Esophagus muscularis mucosa (tissue), 4 donors: Measurements from ENCODE around the gene SDK2. TPM values are rescaled to one million over a fixed set of nuclear protein-coding genes. Genes with fewer than 3 reads are reported as not detected.

Source experiments
- DNase-seq: peaks from one replicate; pipeline ENCODE4 v3.0.0-alpha.2; 2017; ENCODE audit errors: extremely low spot score
- H3K27ac ChIP-seq, 4 donors: fragments of 200-600 bp; sonication (generic); replicated peaks in 1 of 4; 1 replicate in 3 of 4; 2 replicates in 1 of 4; pipeline ENCODE4 v1.5.1; 2016 to 2019; ENCODE audit warnings: mild to moderate bottlenecking in 1 of 4
- H3K27me3 ChIP-seq, 4 donors: fragments of 200-600 bp; sonication (generic); one replicate each; pipeline versions ENCODE4 v1.5.1 to v1.6.0; 2016 to 2019
- H3K36me3 ChIP-seq, 4 donors: fragments of 200-600 bp; sonication (generic); one replicate each; pipeline ENCODE4 v1.5.1; 2016 to 2019
- H3K4me1 ChIP-seq, 4 donors: fragments of 200-600 bp; sonication (generic); one replicate each; pipeline ENCODE4 v1.5.1; 2016 to 2019
- H3K4me3 ChIP-seq, 4 donors: fragments of 200-600 bp; sonication (generic); 1 replicate in 2 of 4; 2 replicates in 2 of 4; pipeline ENCODE4 v1.5.1; 2016 to 2019; ENCODE audit warnings: mild to moderate bottlenecking in 4 of 4, moderate library complexity in 1 of 4
- H3K9me3 ChIP-seq, 4 donors: fragments of 200-600 bp; sonication (generic); 1 replicate in 3 of 4; 2 replicates in 1 of 4; pipeline ENCODE4 v1.5.1; 2016 to 2019
- CTCF ChIP-seq, 3 experiments: fragments of 200-600 bp in 2 of 3; fragments of 450-650 bp in 1 of 3; sonication (generic) in 2 of 3; IDR thresholded peaks; one replicate each; pipeline ENCODE4 v1.5.1; 2017 to 2019; ENCODE audit warnings: antibody characterized with exemption in 3 of 3, mild to moderate bottlenecking in 2 of 3, moderate library complexity in 1 of 3
- EP300 ChIP-seq: sonication (generic); formaldehyde crosslinking; IDR thresholded peaks from one replicate; pipeline ENCODE4 v1.6.1; 2017; ENCODE audit warnings: antibody characterized with exemption
- POLR2A ChIP-seq: fragments of 450-650 bp; IDR thresholded peaks from one replicate; pipeline ENCODE4 v1.6.1; 2017; ENCODE audit warnings: antibody characterized with exemption, moderate library complexity, mild to moderate bottlenecking, low read depth
- POLR2AphosphoS5 ChIP-seq, 2 donors: sonication (generic); formaldehyde crosslinking; IDR thresholded peaks; one replicate each; pipeline ENCODE4 v1.6.1; 2017; ENCODE audit warnings: antibody characterized with exemption in 2 of 2
- WGBS: methylation state at CpG from one replicate; pipeline ENCODE4 v1.1.5; 2018; 5-methylcytosine and 5-hydroxymethylcytosine counted together
- intact Hi-C: fragments of 100-400 bp; cut with DNase I; formaldehyde crosslinking; loops from one replicate; pipeline ENCODE4 v1.15.1; 2023
- total RNA-seq, 4 donors: library from RNA; depleted of rRNA; stranded (reverse); fragments of >200 nt; gene quantifications; one replicate each; pipeline versions ENCODE4 v1.1.0 to v1.2.1, GENCODE V29; 2016

SDK2 gene
- total RNA-seq, 4 donors from 2014 or later, result 0.42 to 2.0 (median 1.2) TPM

GRCh38 chr17:73623818-73624217 is 20.4 kb downstream of the SDK2 start:
- intact Hi-C loops, result no loop called here
- no peak for DNase-seq
- Histone ChIP-seq H3K27me3 (peaks cover 0 to 5% (median 0%) of the 10 kb centered on the region in 4 donors), H3K4me3 (no peak overlapping the region), H3K27ac (no peak overlapping the region), H3K4me1 (no peaks in the 10 kb centered on the region), H3K9me3 (peaks cover 0 to 13% (median 0%) of the 10 kb centered on the region in 4 donors), H3K36me3 (no peaks in the 10 kb centered on the region)
- TF ChIP-seq CTCF (IDR thresholded peaks at IDR 0.05) (no peak), POLR2A (no peak), EP300 (no peak), POLR2AphosphoS5 (IDR thresholded peaks at IDR 0.05) (no peak)
- WGBS, result 60% methylated on average over 3 of the region's 3 CpGs

- 88% methylated on average over 2 of the region's 2 CpGs for WGBS
- Histone ChIP-seq H3K27ac (no peak overlapping the region), H3K36me3 (no peaks in the 10 kb centered on the region), H3K4me1 (no peaks in the 10 kb centered on the region), H3K9me3 (peaks cover 0 to 13% (median 0%) of the 10 kb centered on the region in 4 donors), H3K4me3 (no peak overlapping the region), H3K27me3 (no peaks in the 10 kb centered on the region)
- intact Hi-C loops, result no loop called here
- TF ChIP-seq POLR2AphosphoS5 (IDR thresholded peaks at IDR 0.05), result no peak
- no peak for TF ChIP-seq POLR2A
- no peak for TF ChIP-seq CTCF (IDR thresholded peaks at IDR 0.05)
- no peak for DNase-seq
Observed at GRCh38 chr17:73623247-73623646, 21.0 kb downstream of the SDK2 start.

- TF ChIP-seq CTCF (IDR thresholded peaks at IDR 0.05), result no peak
- no peak for TF ChIP-seq POLR2A
- no peak for TF ChIP-seq POLR2AphosphoS5 (IDR thresholded peaks at IDR 0.05)
- no peak for TF ChIP-seq EP300
- H3K27me3 ChIP-seq, result peaks cover 0 to 7% (median 0%) of the 10 kb centered on the region in 4 donors
- H3K4me1 ChIP-seq, result no peaks in the 10 kb centered on the region
- peaks cover 0 to 13% (median 0%) of the 10 kb centered on the region in 4 donors for H3K9me3 ChIP-seq
- no peak for DNase-seq
- intact Hi-C loops, result no loop called here
- H3K4me3 ChIP-seq, result no peak overlapping the region
- H3K27ac ChIP-seq, result no peak overlapping the region
- no peaks in the 10 kb centered on the region for H3K36me3 ChIP-seq
- WGBS, result 93% methylated on average over 3 of the region's 3 CpGs
Observed at GRCh38 chr17:73622381-73622780, 21.9 kb downstream of the SDK2 start.

- no peak for DNase-seq
- Histone ChIP-seq H3K4me1 (no peaks in the 10 kb centered on the region), H3K27ac (no peak overlapping the region), H3K36me3 (no peaks in the 10 kb centered on the region), H3K9me3 (peaks cover 0 to 13% (median 0%) of the 10 kb centered on the region in 4 donors), H3K27me3 (peaks cover 0 to 14% (median 0%) of the 10 kb centered on the region in 4 donors), H3K4me3 (no peak overlapping the region)
- WGBS, result 79% methylated on average over 2 of the region's 2 CpGs
- intact Hi-C loops, result no loop called here
- no peak for TF ChIP-seq EP300
- TF ChIP-seq CTCF (IDR thresholded peaks at IDR 0.05), result no peak
- TF ChIP-seq POLR2A, result no peak
- no peak for TF ChIP-seq POLR2AphosphoS5 (IDR thresholded peaks at IDR 0.05)
Observed at GRCh38 chr17:73621685-73622084, 22.6 kb downstream of the SDK2 start.

GRCh38 chr17:73620414-73620813 is 23.8 kb downstream of the SDK2 start:
- 80% methylated on average over 3 of the region's 3 CpGs for WGBS
- Histone ChIP-seq H3K27me3 (peaks cover 0 to 18% (median 0%) of the 10 kb centered on the region in 4 donors), H3K9me3 (peaks cover 0 to 13% (median 0%) of the 10 kb centered on the region in 4 donors), H3K27ac (no peak overlapping the region), H3K4me1 (no peaks in the 10 kb centered on the region), H3K36me3 (no peaks in the 10 kb centered on the region), H3K4me3 (no peak overlapping the region)
- no peak for DNase-seq
- TF ChIP-seq POLR2A (no peak), EP300 (no peak), POLR2AphosphoS5 (IDR thresholded peaks at IDR 0.05) (no peak), CTCF (IDR thresholded peaks at IDR 0.05) (no peak)
- intact Hi-C loops, result no loop called here
